MM.1S (cell line): Measurements from ENCODE around the gene SRSF7.

Source experiments
- CTCF ChIP-seq: fragments of 300-600 bp; sonication (generic); IDR thresholded peaks from 2 replicates; pipeline ENCODE4 v1.5.1; 2016; ENCODE audit warnings: antibody characterized with exemption, low read length, mixed read lengths
- EZH2 ChIP-seq: fragments of 300-600 bp; sonication (generic); optimal IDR thresholded peaks from 2 replicates; pipeline ENCODE3; 2017; ENCODE audit warnings: low read depth, mild to moderate bottlenecking, antibody characterized with exemption, low read length, mixed read lengths

- TF ChIP-seq CTCF (no peak), EZH2 (no peak)
Observed at GRCh38 chr2:38747007-38747424, 4.1 kb downstream of the SRSF7 start.
